RWPE1 (cell line): ENCODE data around the gene FAM210A.
A peak's percentile ranks its signal among the peaks of the same experiment; 100 is the strongest.

Experiments used
- CTCF ChIA-PET: fragments of 350-600 bp; sonication (Branson Sonifier 250); formaldehyde crosslinking; extraction: SDS; loops from one replicate; lab custom pipeline; 2021; lab: Yijun Ruan, JAX
- POLR2A ChIA-PET: fragments of 400-600 bp; formaldehyde crosslinking; extraction: SDS; loops from one replicate; lab custom pipeline; 2020; ENCODE audit warnings: antibody characterized with exemption; ENCODE audit not compliant: low non-redundant PET; lab: Yijun Ruan, JAX
- DNase-seq: peaks from one replicate; pipeline ENCODE4 v3.0.0; 2012; ENCODE audit warnings: low spot score
- H3K27ac ChIP-seq: fragments of 450-650 bp; 2 replicates; pipeline ENCODE4 v1.5.1; 2017
- TF ChIP-seq, protein P1 (sequence below): fragments of 450-650 bp; conservative IDR thresholded peaks from 2 replicates; pipeline ENCODE4 v1.5.1; 2017; ENCODE audit warnings: low read depth, mild to moderate bottlenecking

Gene FAM210A, protein sequence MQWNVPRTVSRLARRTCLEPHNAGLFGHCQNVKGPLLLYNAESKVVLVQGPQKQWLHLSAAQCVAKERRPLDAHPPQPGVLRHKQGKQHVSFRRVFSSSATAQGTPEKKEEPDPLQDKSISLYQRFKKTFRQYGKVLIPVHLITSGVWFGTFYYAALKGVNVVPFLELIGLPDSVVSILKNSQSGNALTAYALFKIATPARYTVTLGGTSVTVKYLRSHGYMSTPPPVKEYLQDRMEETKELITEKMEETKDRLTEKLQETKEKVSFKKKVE

DNA sequence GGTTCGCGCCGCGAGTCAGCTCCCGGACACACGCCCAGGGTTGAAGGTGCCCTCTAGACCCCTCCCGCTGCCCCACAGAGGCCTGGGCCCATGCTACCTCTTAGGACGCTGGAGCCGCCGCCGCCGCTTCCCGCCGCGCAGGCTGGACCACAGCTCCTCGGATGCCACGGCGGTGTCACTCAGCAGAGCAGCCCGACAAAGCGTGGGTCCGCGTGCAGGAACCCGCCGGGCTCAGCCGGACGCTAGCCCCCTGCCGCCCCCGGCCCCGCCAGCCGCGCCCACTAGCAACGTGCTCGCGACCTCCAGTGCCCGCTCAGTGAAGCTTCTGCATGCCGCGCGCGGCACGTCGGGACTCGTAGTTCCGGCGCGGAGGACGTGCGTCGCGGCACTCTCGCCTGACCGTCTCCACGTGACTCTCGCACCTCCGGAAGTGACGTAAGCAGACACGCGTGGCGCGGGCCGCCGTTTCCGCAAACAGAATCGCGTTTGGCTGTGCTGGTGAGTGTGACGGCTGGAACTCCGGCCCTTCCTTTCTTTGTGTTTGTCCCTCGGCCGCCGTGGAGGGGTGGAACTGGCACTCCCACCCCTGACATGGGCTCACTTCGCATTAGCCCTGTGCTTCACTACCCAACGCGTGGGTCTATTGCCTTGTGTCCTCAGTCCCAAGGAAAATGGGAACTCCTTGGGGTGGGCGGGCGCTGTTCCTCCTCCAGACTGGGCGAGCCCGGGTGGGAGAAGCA lies at the start of gene FAM210A, which contains the start of gene RNMT:
TSS of gene FAM210A (minus strand) at position 327 of the 740 bp plus-strand sequence. CDS start 44,481 bp downstream, outside the sequence.
TSS of gene RNMT (plus strand) at position 442 of the 740 bp plus-strand sequence. CDS start 4,845 bp downstream, outside the sequence.
- CTCF ChIA-PET: no interaction called here
- H3K27ac ChIP-seq: peak within 1 kb of the TSS; percentile 85
- DNase-seq: peak; percentile 75
- TF ChIP-seq, protein P1, sequence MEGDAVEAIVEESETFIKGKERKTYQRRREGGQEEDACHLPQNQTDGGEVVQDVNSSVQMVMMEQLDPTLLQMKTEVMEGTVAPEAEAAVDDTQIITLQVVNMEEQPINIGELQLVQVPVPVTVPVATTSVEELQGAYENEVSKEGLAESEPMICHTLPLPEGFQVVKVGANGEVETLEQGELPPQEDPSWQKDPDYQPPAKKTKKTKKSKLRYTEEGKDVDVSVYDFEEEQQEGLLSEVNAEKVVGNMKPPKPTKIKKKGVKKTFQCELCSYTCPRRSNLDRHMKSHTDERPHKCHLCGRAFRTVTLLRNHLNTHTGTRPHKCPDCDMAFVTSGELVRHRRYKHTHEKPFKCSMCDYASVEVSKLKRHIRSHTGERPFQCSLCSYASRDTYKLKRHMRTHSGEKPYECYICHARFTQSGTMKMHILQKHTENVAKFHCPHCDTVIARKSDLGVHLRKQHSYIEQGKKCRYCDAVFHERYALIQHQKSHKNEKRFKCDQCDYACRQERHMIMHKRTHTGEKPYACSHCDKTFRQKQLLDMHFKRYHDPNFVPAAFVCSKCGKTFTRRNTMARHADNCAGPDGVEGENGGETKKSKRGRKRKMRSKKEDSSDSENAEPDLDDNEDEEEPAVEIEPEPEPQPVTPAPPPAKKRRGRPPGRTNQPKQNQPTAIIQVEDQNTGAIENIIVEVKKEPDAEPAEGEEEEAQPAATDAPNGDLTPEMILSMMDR: 0 out of 2 replicates have a peak, but pooled peaks have one; percentile 9
- POLR2A ChIA-PET: interaction anchor here (0.6 kb wide), 1 partner anchor 15 kb away, joined by 3 read pairs; no protein-coding TSS in a partner anchor

DNA sequence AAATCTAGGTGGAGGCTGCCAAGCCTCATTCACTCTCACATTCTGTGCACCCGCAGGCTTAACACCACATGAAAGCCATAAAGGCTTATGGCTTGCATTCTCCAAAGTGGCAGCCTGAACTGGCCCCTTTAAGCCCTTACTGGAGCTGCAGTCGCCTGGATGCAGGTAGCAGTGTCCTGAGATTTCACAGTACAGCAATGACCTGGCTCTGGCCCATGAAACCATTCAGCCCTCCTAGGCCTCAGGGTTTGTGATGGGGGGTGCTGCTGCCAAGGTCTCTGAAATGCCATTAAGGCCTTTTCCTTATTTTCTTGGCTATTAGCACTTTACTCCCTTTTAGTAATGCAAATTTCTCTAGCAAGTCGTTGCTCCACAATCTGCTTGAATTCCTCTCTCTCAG lies 48.7 kb upstream of the FAM210A start:
- ChIA-PET CTCF (interaction anchor here (0.8 kb wide), 1 partner anchor 16 kb away, joined by 4 read pairs; no protein-coding TSS in a partner anchor), POLR2A (no interaction called here)
- TF ChIP-seq, protein P1: no peak
- DNase-seq: no peak
- H3K27ac ChIP-seq: no peak overlapping the region

DNA sequence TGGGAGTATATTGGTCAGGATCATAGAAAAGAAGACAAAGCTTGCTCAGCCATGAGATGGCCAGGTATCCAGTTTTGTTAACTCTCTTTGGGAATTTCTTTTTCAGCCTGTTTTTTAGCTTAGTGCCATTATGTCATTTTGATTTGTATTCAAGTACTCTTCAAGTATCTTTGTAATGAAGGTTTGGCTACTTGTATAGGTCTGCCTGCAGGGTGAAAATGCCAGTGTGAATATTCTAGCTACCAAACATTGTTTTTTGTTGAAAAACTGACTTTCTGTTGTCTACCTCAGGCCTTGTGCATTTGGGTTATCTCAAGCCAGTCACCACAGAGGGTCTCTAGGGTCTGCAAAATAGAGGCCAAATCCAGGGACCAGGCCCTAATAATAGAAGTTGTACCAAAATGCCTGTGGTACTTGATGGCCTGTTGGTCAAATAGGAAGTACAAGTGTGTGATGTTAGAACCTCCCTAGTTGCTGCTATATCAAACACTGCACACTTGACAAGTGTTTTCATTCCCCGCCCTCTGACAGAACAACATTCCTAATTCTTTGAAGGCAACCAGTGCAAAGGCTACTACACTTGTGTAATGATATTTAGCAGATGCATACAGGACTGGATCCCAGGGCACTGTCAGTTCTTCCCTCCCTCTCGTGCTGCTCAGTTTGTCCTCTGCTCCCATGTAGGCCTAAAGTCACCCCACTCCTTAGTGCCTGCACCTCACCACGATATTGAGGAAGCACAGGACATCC lies 36.5 kb upstream of the FAM210A start:
- POLR2A ChIA-PET: no interaction called here
- CTCF ChIA-PET: no interaction called here
- TF ChIP-seq, protein P1: no peak
- H3K27ac ChIP-seq: no peak overlapping the region
- DNase-seq: no peak

DNA sequence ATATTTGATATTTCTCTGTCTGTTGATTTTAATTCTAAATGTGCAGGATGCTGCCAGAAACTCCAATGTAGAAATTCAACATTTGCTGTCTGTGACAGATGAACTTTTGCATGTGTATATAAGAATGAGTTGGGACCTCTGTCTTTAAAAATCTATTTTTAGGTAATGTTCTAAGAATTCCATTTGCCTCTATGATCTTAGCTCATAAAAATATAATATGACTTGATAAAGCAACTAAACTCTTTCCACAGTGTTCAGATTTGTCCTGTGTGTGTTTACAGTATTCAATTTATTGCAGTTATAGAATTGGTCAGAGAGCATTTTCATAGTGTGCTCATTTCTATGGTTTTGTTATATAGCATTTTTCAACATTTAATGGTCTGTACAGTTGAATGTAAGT lies 33.7 kb upstream of the FAM210A start:
- DNase-seq: no peak
- ChIA-PET CTCF (no interaction called here), POLR2A (no interaction called here)
- H3K27ac ChIP-seq: no peak overlapping the region
- TF ChIP-seq, protein P1: no peak

DNA sequence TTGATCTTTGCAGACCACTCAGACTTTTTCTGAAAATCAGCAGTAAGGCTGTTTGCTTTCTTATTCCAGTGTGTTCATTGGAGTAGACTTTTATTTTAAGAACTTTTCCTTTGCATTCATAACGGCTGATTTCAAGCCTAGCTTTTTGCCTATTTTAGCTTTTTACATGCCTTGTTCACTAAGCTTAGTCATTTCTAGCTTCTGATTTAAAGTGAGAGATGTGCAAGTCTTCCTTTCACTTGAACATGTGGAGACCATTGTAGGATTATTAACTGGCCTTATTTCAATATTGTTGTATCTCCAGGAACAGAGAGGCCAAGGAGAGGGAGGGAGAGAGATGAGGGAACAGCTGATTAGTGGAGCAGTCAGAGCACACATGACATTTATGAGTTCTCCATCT lies 32.3 kb upstream of the FAM210A start:
- ChIA-PET POLR2A (no interaction called here), CTCF (no interaction called here)
- TF ChIP-seq, protein P1: no peak
- no peak overlapping the region for H3K27ac ChIP-seq
- DNase-seq: no peak

DNA sequence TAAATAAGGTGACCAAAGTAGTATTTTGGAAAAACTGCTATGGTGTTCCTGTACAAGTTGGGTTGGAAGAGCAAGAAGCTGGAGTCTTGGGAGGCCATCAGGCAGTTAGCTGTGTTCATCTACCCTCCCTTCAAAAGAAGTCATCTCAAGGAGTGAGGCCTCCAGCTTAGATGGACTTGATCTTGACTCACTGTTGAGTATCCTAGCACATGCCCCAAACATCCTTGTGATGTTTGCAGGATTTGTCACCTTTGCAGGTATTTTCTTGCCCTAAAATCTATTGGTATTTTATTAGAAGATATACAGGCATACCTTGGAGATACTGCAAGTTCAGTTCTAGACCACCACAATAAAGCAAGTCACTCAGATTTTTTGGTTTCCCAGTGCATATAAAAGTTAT lies 30.3 kb upstream of the FAM210A start:
- DNase-seq: no peak
- TF ChIP-seq, protein P1: no peak
- no peak overlapping the region for H3K27ac ChIP-seq
- POLR2A ChIA-PET: no interaction called here
- CTCF ChIA-PET: interaction anchor here (0.8 kb wide), 1 partner anchor 203 kb away, joined by 3 read pairs; no protein-coding TSS in a partner anchor
